Mucosa of gallbladder (tissue), 1 donor: Measurements from ENCODE around the gene IPCEF1. TPM values are rescaled to one million over a fixed set of nuclear protein-coding genes. Genes with fewer than 3 reads are reported as not detected.

Experiments used
- DNase-seq: peaks from one replicate; pipeline ENCODE4 v3.0.0-alpha.2; 2020; ENCODE audit warnings: low spot score
- total RNA-seq: library from RNA; stranded (reverse); gene quantifications from one replicate; pipeline ENCODE4 v1.2.1, GENCODE V29; 2021
- donor health status: DM: no; HTN: no; CAD: no.

IPCEF1 gene
- total RNA-seq, 1 donor from 2014 or later = 3.3 TPM

DNA sequence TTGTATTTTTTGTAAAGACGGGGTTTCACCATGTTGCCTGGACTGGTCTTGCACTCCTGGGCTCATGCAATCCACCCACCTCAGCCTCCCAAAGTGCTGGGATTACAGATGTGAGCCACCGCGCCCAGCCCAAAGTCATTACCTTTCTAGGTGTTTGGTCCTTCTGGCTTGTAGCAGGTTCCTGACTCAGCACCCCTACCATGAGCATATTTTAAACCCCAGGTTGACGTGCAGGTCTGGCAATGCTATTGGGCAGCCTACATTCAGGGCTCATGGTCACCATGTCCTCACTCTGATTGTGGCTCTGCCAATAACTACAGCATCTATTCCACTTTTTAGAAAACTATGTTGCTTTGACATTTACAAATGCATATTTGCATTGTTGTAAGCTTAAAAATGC lies 59.4 kb downstream of the IPCEF1 start:
- DNase-seq = no peak

DNA sequence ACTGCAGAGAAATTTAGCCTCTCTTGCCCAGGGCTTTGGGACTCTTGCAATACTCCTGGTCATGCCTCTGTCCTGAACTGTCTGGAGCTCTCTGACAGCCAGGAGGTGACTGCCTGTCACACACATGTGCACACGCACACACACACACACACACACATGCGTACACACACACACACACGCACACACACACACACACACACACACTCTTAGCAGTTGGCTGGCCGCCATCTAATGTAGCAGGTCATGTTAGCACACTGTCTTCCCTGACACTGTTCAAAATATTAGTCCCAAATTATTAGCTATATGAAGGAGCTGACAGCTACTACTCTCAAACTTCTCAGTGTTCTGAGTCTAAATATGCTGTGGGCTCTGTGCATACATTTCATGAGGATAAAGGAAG lies 60.9 kb downstream of the IPCEF1 start:
- no peak for DNase-seq

DNA sequence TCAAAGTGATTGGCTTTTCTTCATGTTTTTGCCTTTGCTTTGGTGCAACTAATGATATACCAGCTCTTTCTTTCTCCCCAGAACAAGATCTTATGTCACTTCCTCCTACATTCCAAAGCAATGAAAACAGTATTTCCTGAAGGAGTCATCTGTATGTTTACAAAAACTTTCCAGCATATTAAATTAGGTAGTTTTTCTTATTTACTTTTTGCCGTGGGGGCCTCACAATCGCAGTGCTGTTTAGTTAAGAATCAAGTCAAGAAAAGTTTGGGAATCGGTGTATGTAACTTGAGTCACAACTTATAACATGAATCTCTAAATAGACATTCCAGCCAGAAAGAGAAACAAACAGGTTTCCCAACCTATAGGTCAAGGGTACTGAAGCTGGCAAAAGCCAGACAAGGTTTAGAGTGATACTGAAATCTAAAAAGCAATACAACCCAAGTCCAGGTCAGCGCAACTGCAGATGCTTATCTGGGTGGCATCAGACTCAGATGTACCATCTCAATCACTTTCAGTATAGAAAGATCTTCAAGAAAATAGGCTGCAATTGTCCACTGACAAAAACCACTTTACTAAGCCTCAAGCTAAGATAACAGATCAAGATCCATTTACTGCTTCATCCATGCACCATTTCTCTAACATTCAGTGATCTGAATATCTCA lies 63.6 kb downstream of the IPCEF1 start:
- no peak for DNase-seq

DNA sequence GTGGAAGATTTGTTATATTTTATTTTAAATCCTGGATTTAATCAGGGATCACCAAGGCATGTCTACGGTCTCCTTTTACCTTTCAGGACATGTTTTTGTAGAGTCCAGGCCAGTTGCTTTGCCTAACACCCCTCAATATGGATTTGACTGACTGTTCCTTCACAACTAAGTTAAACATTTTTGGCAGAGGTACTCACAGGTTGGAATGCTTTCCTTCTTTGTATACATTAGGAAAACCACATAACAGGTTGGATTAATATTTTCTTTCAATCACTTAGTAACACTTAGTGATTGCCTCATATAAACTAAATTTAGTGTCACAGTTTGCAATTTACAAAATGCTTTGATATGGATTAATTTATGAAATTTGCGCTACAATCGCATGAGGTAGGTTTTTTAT lies 64.5 kb downstream of the IPCEF1 start:
- DNase-seq = no peak

DNA sequence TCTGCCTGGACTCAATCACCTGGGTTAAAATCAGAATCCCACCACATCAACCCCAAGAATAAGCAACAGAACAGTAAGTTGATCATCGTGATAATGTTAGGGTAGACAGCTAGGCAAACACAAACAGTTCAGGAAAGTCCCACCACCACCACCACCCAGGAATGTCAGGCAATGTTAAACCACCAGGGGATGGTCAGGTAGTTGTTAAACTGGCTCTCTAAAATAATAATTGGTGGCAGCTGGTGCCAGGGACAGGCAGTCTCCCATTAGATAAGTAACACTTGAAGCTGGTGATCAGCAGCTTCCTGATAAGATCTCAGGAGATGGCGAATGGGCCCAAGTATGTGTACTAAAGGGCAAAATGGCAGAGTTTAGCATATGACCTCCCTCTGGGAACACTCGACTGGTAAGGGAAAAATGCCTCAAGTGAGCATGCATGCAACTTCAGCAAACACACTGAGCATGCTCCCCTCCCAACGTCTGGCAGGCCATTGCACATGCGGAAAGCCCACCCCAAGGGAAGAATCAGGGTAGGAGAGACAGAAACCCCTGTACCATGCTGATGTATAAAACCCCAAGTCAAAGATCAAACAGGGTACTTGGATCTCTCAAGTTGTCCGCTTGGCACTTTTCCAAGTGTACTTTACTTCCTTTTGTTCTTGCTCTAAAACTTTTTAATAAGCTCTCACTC lies 66.6 kb downstream of the IPCEF1 start:
- no peak for DNase-seq

DNA sequence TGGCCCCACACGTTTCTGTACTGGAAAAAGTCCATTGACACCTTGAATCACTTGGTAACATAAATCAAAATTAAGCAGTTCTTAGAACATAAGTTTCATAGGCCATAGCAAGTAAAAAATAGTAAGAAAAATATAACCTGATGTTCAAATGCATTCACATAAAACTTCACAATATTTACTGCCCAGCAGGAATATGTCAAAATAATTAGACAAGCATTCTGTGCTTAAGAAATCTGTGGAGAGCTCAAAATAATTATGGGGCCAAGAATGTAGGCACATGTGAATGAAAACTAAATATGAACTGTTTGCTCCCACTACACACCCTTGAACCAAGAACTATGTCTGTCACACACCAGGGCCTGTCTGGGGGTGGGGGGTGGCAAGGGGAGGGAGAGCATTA lies 70.8 kb downstream of the IPCEF1 start:
- DNase-seq = no peak

DNA sequence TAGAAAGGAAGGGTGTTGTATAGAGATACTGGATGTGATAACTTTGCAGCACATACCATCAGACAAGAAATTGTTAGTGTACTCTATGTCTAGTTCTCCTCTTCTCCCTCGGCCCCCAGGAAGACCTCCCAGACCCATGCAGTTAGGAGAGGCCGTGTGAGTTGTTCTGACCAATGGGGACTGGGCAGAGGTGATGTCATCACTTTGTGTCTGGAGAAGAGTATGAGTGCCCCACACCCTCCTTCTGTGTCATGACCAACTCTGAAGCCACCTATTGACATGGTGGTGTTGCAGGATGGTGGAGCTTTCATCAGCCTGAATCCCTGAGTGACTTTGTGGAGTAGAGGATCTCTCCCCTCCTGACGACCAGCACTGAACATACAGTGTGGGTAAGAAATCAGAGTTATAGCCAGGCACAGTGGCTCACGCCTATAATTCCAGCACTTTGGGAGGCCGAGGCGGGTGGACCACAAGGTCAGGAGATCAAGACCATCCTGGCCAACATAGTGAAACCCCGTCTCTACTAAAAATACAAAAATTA lies 72.2 kb downstream of the IPCEF1 start:
- no peak for DNase-seq

DNA sequence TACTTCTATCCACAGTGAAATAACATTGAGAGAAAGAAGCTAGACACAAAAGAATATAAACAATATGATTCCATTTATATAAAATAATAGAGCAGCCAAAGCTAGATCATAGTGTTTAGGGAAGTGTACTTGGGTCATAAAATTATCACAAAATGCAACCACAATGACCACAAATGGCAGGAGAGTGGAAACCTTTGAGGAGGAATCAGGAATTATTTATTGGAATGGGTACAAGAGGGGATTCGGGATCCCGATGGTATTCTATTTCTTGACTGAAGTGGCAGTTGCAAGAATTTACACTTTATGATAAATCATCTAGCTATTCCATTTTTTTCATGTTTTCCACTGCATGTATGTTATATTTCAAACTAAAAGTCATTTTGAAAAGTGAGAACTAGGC lies 76.1 kb downstream of the IPCEF1 start:
- no peak for DNase-seq

DNA sequence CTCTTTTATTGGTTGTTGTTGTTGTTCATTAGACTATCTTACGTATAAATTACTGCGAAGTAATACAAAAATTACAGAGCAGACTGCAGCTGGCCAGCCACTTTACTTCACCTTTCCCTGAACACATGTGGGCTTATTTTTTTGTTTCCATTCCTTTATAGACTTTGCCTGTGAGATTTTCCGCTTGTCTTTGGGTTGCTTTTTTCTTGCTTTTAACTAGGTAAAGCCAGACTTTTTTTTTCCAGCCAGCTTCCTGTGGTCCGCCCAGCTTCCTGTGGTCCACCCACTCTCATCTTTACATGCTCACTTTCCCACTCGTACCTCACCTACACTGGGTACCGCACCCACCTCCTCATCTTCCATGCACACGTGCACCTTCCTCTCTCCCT lies 79.0 kb downstream of the IPCEF1 start:
- no peak for DNase-seq

DNA sequence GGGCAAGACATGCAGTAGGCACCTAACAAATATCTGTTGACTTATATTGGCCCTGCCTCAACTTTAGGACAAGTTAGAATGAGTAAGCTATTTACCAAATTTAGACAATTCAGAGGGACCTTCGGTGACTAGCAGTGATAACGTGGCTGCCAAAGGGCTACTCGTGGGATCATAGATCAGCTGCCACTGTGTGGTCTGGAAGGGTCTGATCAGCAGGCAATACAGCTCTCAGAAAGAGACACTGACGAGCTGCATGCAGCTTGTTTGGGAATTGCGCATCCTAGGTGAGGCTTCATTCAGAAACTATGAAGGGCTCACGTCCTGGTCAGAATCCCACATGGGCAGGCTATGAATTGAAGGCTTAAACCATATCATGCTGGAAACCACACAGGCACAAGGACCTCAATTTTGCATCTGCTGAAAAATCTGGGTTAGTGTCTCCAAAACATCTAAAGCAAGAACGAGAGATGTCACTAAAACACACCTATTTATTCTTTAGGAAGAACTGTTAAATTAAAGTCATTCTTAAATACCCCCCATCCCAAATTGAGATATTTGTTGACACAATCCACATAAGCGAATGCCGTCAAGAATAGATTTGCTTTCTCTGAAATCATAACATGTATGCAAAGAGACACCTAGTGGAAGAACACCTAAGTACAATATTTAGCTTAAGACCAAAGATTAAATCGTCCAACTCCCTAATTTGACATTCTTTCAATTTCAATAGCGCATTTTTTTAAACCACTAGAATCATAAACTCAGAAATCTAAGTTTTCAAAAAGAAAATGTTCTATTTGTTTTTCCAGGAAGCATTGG lies 79.6 kb downstream of the IPCEF1 start:
- no peak for DNase-seq

DNA sequence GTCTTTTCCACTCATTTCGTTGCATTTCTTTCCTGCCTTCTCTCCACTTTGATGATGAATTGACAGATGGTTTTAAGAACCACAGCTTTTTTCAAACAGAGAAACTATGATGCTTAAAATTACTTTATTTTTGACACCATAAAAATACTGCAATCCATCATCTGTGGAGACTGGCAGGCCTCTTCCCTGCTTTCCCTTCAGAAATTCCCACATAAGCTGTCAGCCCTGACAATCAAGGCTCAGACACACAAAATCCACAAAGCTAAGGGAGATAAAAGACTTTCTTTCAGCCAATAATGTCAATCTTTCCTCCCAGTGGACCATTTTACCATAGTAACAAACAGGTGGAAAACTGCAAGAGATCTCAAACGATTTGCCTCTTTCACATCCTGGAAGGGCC lies 82.4 kb downstream of the IPCEF1 start:
- no peak for DNase-seq

DNA sequence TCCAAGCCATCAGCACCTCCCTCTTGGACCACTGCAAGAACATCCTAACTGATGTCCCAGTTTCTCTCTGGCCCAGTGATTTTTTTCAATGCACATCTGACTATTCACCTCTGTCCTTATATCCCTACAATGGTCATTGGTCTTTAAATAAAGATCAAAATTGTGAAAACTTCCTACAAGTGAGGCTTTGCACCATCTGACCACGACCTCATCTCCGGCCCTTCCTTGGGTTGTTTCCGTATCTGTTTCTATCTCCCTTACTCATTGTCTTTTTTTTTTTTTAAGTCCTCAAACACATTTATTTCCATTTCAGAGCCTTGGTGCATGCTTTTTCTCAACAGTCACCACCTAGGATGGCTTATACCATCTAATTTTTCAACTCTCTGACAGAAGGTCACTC lies 88.1 kb downstream of the IPCEF1 start:
- DNase-seq = no peak

DNA sequence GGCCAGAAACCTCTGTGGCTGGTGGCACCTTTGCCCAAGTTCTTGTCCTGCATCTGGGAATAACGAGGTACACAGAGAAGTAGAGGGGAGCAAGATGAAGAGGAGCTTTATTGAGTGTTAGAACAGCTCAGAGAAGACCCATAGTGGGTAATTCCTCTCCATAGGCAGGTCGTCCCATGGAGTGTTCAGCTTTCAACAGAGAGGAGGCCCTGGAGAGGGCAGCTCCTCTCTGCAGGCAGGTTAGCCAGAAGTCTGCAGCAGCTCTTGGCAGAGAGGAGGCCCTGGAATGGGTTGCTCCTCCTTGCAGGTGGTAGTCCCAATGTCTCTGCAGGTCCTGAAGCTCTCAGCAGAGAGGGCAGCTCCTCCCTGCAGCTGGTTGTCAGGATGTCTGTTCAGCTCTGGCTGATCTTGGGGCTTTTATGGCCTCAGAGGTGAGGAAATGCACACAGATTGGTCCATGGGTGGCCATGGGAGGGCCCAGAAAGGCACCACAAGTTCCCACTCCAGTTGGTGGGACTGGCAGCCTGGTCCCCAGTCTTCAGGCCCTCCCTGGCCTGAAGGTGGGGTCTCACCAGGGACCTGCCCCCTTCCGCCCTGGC lies 89.0 kb downstream of the IPCEF1 start:
- DNase-seq = no peak

DNA sequence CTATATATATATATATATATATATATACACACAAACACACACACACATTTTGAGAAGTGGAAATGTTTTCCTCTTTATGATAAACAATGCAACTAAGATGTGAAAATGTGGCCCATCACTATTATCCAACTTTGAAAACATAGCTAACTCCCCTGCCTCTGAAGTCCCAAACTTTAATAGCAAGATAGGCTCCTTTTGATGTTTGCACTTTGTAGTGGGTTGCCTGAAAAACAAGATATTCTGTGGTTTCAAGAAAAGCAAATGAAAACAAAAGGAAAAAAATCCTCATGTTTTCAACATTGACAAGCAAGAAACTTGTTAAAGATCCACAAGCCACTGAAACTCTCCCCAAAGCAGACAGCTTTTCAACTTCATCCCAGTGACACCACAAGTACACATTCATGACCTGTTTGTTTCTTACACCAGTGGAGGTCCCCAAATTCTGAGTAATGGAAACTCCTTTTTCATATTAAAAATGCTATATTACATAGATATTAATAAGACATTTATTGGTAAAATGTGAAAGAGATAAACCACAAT lies 90.0 kb downstream of the IPCEF1 start:
- no peak for DNase-seq

DNA sequence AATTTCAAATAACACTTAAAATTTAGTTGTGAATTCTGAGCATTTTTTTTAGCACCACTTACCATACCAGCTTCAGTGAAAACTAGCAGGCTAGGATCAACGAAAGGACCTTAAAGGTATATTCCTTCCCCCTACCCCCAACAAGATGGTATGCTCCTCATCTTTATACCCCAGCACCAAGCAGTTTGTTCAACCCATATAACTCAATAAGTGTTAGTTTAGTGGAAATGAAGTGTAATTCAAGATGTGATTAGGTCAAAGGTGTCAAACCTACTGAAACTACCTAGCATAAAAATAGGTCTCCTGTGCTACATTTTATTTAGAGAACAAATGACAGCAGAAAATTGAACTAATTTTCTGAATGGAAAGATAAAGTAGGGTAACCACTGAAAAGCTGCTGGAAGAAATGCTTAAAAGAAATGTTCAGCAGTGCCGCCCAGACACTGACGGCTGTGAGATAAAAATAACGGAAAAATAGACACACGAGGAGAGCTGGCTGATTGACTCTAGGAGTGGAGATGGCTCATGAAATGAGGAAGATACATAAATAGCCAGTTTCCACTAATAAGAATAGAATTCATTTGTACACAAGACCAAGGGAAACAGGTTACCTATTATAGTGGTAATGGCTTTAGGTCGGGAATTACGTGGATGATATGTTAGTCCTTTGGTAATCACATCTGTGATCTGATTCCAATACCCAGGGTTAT lies 94.8 kb downstream of the IPCEF1 start:
- DNase-seq = no peak

DNA sequence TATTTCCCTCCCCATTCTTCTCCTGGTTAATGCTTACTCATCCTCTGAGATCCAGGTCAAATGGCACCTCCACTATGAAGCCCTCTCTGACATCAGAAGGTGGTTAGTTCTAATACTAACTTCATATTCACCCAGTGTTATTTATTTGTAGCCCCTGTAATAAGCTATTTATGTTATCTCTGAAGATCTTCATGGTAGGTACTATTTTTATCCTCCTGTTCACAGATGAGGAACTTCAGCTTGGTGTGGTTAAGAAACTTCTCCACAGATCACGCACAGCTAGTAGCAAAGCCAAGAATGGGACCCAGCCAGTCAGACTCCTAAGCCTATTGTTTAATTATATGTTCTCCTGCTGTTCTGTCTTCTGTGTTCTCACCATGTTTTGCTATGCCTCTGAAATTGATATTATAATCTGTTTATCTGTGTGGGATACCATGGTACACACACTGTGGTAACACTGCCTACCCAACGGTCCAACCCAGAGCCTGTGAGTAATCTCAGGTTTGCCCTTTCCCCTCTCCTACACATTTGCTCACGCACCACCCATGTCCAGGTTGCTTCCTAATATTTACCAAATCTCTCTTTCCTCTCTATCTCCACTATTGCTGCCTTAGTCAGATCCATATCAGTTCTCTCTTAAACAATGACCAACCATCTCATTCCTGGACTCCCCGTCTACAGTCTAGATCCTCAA lies 98.4 kb downstream of the IPCEF1 start:
- DNase-seq = no peak

DNA sequence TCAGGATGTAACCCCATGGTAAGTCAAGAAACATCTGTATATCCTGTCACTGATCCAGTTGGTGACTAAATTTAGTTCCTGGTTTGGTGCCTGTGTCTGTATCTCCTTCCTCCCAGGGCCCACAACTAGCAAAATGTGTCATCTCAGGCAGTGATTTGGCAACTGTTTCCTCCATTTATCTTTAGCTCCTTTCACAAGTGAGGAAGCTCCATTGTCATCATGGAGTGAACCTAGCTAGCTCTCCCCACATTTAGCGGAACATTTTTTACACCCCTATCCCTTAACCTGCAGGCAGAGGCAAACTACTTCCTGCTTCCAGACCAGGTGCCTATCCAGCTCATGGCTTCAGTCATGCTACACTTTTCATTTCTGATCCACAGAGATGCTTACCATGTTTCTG lies 99.5 kb downstream of the IPCEF1 start:
- no peak for DNase-seq

DNA sequence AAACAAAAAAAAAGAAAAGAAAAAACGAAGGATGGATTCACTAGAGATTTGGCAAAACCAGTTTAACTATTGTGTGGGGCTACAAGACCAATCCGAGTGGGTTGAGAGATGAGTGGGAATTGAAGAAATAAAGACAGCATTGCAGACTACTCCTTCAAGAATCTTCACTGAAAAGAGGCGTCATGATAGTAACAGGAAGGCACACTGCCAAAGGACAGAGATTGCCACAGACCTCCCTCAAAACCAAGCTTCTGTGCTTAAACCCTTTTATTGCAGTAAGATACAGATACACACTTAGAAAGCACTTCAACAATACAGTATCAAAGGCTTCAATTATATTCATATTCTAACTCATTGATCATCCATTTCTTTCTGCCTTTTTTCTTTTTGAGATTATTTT lies 103.9 kb downstream of the IPCEF1 start:
- no peak for DNase-seq

DNA sequence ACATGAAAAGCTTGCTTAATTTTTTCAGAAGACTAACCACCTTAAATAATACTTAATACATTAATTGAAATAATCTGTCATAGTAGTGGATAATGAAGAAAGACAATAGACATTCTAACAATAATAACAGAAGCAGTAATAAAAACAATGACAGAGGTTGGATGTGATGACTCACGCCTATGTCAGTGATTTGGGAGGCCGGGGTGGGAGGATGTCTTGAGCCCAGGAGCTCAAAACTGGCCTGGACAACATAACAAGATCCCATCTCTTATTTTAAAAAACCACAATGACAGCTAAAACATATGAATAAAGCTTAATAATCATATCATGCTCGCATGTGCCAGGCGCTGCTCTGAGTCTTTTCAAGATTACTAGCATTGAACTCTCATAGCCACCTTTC lies 105.5 kb downstream of the IPCEF1 start:
- DNase-seq = no peak

DNA sequence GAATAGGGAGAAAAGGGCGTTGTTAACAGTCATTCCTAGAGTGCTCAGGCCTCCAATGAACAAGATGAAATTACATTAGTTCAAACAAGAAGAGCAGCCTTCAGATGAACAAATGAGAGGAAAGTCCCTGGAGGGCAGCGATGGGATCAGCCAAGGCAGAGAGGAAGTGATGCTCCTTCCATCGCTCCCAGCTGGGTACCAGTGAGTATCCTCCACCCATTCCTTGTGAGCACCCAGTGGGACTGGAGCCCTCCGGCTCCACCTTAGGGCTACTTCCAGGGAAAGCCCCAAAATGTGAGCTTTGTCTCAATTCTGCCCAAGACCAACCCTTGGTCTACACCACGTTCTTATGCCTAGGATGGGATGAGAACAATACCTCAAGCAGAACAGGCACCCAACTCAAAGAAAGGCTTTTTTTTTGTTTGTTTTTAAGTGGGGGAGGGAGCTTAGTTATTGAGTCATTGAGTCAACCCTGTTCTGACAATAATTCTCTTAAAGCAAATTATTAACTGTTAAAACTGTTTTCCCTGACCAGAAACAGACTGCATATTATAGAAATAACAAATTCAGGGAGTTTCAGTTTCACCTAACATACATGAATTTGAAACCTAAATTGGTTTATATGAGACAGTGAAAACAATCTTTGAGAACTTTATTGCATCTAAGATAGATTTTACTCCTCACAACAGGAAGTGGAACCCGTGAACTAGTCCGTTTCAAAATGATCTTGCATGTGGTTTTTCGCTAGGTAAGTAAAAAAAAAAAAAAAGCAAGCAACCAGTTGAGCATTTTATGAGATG lies 106.9 kb downstream of the IPCEF1 start:
- no peak for DNase-seq
